AG04449 (cell line): ENCODE results near the gene ZNF655.

Source experiments
- CTCF ChIA-PET: fragments of 350-600 bp; formaldehyde crosslinking; extraction: SDS; loops from one replicate; lab custom pipeline; 2021; ENCODE audit warnings: antibody characterized with exemption; lab: Yijun Ruan, JAX
- POLR2A ChIA-PET: fragments of 400-600, 350-600 bp; formaldehyde crosslinking; extraction: SDS; loops from one replicate; lab custom pipeline; 2020; ENCODE audit warnings: antibody characterized with exemption, inconsistent platforms; lab: Yijun Ruan, JAX
- DNase-seq: peaks from one replicate; pipeline ENCODE4 v3.0.0-alpha.2; 2010; ENCODE audit warnings: low read depth, low spot score
- H3K4me3 ChIP-seq: 2 replicates; pipeline ENCODE4 v1.5.1; 2011; ENCODE audit warnings: low read depth, mild to moderate bottlenecking, control low read depth, low read length
- TF ChIP-seq, protein P1 (sequence below): IDR thresholded peaks from one replicate; pipeline ENCODE4 v1.5.1; 2011; ENCODE audit warnings: mild to moderate bottlenecking, moderate library complexity, low read length, control low read depth, inconsistent platforms; ENCODE audit not compliant: insufficient read depth; ENCODE audit errors: missing control alignments

The ZNF655 gene, protein sequence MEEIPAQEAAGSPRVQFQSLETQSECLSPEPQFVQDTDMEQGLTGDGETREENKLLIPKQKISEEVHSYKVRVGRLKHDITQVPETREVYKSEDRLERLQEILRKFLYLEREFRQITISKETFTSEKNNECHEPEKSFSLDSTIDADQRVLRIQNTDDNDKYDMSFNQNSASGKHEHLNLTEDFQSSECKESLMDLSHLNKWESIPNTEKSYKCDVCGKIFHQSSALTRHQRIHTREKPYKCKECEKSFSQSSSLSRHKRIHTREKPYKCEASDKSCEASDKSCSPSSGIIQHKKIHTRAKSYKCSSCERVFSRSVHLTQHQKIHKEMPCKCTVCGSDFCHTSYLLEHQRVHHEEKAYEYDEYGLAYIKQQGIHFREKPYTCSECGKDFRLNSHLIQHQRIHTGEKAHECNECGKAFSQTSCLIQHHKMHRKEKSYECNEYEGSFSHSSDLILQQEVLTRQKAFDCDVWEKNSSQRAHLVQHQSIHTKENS

DNA sequence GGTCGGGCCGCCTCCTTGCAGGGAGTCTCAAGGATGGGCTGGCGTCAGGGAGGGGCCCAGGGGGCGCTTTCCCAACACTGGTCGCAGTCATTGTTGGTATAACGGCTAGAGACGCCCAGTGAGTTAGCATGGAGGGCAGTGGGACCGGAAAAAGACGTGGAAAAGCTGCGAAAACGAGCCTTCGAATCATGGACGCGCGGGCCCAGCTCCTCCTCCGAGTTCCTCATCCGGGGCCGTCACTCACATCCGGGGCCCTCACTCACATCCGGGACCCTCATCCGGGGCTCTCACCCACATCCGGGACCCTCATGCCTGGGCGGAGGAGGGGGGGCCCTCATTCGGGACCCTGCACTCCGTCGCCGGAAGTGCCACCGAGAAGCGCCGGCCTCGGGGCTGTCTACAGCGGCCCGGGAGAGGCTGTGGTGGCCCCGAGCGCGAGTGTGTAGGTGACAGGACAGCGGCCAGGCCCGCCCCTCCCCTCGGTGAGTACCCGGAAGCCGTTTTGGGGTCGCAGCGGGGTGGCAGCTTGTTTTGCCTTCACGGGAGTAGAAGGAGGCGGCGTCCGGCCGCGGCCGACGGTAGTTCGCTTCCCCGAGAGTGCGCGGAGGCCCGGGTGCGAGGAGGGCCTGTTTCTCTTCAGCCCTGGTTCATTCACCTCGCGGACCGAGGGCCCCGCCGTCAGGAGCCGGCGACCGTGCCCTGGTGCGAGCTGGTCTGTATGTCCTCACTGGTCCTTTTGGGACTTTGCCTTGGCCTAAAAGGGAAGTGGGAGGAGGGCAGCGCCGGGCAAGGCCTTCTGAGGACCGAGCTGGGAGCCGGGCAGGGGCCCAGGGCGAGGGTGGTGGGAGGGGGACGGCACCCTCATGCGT, at the start of gene ZNF655:
TSS of gene ZNF655 (plus strand) at position 337 of the 869 bp plus-strand sequence. CDS start 1,918 bp downstream, outside the sequence.
- CTCF ChIA-PET: no interaction called here
- H3K4me3 ChIP-seq: peak within 1 kb of the TSS; percentile 94
- TF ChIP-seq, protein P1, sequence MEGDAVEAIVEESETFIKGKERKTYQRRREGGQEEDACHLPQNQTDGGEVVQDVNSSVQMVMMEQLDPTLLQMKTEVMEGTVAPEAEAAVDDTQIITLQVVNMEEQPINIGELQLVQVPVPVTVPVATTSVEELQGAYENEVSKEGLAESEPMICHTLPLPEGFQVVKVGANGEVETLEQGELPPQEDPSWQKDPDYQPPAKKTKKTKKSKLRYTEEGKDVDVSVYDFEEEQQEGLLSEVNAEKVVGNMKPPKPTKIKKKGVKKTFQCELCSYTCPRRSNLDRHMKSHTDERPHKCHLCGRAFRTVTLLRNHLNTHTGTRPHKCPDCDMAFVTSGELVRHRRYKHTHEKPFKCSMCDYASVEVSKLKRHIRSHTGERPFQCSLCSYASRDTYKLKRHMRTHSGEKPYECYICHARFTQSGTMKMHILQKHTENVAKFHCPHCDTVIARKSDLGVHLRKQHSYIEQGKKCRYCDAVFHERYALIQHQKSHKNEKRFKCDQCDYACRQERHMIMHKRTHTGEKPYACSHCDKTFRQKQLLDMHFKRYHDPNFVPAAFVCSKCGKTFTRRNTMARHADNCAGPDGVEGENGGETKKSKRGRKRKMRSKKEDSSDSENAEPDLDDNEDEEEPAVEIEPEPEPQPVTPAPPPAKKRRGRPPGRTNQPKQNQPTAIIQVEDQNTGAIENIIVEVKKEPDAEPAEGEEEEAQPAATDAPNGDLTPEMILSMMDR: no peak
- POLR2A ChIA-PET: interaction anchor here (0.5 to 1.5 kb wide), 11 partner anchors 22 to 619 kb away, joined by 3 to 9 read pairs (median 3); partner anchors contain the start of genes GPC2, ZKSCAN5 and ZSCAN25
- peak; percentile 28 for DNase-seq

- TF ChIP-seq, protein P1: no peak
- DNase-seq: no peak
- POLR2A ChIA-PET: interaction anchor here (1.1 kb wide), 1 partner anchor 9 kb away, joined by 4 read pairs; the partner anchor contains the start of gene ZKSCAN5
- CTCF ChIA-PET: interaction anchor here (1.2 to 1.5 kb wide), 4 partner anchors 9 to 179 kb away, joined by 3 to 4 read pairs (median 3); partner anchors contain the start of genes ZKSCAN5 and ZSCAN25
- no peak overlapping the region for H3K4me3 ChIP-seq
These were observed 44.4 kb upstream of the ZNF655 start for GRCh38 chr7:99514050-99514449.

GRCh38 chr7:99521399-99521798, 37.0 kb upstream of the ZNF655 start:
- H3K4me3 ChIP-seq: no peak overlapping the region
- no peak for DNase-seq
- TF ChIP-seq, protein P1: no peak
- CTCF ChIA-PET: no interaction called here
- POLR2A ChIA-PET: no interaction called here

GRCh38 chr7:99525713-99526440, 32.6 kb upstream of the ZNF655 start:
- ChIA-PET POLR2A (no interaction called here), CTCF (interaction anchor here (0.8 to 3.5 kb wide), 11 partner anchors 9 to 468 kb away, joined by 3 to 17 read pairs (median 4); partner anchors contain the start of gene ZSCAN25)
- TF ChIP-seq, protein P1: peak; percentile 7
- H3K4me3 ChIP-seq: no peak overlapping the region
- no peak for DNase-seq

- POLR2A ChIA-PET: interaction anchor here (0.7 kb wide), 1 partner anchor 41 kb away, joined by 3 read pairs; no protein-coding TSS in a partner anchor
- CTCF ChIA-PET: interaction anchor here (1.4 kb wide), 1 partner anchor 9 kb away, joined by 3 read pairs; no protein-coding TSS in a partner anchor
These were observed 27.1 kb upstream of the ZNF655 start for GRCh38 chr7:99531354-99531765.

More at GRCh38 chr7:99531354-99531765, 27.1 kb upstream of the ZNF655 start:
- DNase-seq: no peak
- H3K4me3 ChIP-seq: no peak overlapping the region
- TF ChIP-seq, protein P1: no peak
